Measurements from ENCODE around the gene MINDY1.

Gene MINDY1

GRCh38 chr1:150969626-150970025 is 37.1 kb downstream of the MINDY1 start:
- DNase-seq (ENCODE audit: low read depth, low spot score), result no peak
- no peak overlapping the region for H3K4me3 ChIP-seq (ENCODE audit: low read depth, low read length)
- no peak for TF ChIP-seq CTCF (IDR thresholded peaks at IDR 0.05; ENCODE audit: insufficient read depth, low read length, missing control alignments)
- ChIA-PET POLR2A (no interaction called here), CTCF (interaction anchor here (1.4 to 4.2 kb wide), 4 partner anchors 10 to 47 kb away, joined by 3 to 35 read pairs (median 12); partner anchors contain the start of gene ANXA9)

GRCh38 chr1:150968491-150968890 is 38.2 kb downstream of the MINDY1 start:
- DNase-seq (ENCODE audit: low read depth, low spot score), result no peak
- ChIA-PET CTCF (interaction anchor here (1.0 to 4.2 kb wide), 4 partner anchors 11 to 46 kb away, joined by 3 to 35 read pairs (median 12); partner anchors contain the start of gene ANXA9), POLR2A (no interaction called here)
- no peak for TF ChIP-seq CTCF (IDR thresholded peaks at IDR 0.05; ENCODE audit: insufficient read depth, low read length, missing control alignments)
- no peak overlapping the region for H3K4me3 ChIP-seq (ENCODE audit: low read depth, low read length)

- H3K4me3 ChIP-seq (ENCODE audit: low read depth, low read length), result no peak overlapping the region
- no peak for DNase-seq (ENCODE audit: low read depth, low spot score)
- no peak for TF ChIP-seq CTCF (IDR thresholded peaks at IDR 0.05; ENCODE audit: insufficient read depth, low read length, missing control alignments)
- ChIA-PET CTCF (interaction anchor here (0.7 to 4.2 kb wide), 5 partner anchors 8 to 46 kb away, joined by 3 to 20 read pairs (median 3); no protein-coding TSS in a partner anchor), POLR2A (interaction anchor here (0.6 kb wide), 1 partner anchor 81 kb away, joined by 3 read pairs; the partner anchor contains the start of gene CTXND2)
These were observed 38.8 kb downstream of the MINDY1 start for GRCh38 chr1:150967936-150968335.

DNA sequence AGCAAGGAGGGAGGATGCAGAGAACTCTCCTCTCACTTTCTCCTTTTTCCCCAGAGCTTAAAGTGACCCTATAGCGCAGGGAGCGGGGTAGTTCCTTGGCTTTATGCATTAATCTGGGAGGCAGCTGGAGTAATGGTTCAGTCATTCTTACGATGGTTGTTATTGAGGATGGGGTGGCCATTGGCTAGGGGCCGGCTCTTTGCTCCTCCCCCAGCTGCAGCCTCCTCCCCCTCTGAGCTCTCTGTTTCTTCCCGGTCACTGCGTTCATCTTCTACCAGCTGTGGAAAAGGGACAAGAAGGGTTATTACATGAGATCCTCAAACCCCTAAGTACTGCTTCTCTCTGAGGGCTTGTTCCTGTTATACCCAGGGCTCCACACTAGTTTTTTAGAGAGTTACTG is 40.7 kb downstream of the MINDY1 start:
- no peak for DNase-seq (ENCODE audit: low read depth, low spot score)
- no peak overlapping the region for H3K4me3 ChIP-seq (ENCODE audit: low read depth, low read length)
- POLR2A ChIA-PET, result interaction anchor here (0.7 kb wide), 1 partner anchor 35 kb away, joined by 7 read pairs; no protein-coding TSS in a partner anchor
- CTCF ChIA-PET, result interaction anchor here (0.9 to 1.9 kb wide), 3 partner anchors 11 to 29 kb away, joined by 3 to 6 read pairs (median 4); no protein-coding TSS in a partner anchor
- TF ChIP-seq CTCF (IDR thresholded peaks at IDR 0.05; ENCODE audit: insufficient read depth, low read length, missing control alignments), result no peak

GRCh38 chr1:150965605-150966004 is 41.1 kb downstream of the MINDY1 start:
- POLR2A ChIA-PET, result no interaction called here
- no peak for DNase-seq (ENCODE audit: low read depth, low spot score)
- no peak for TF ChIP-seq CTCF (IDR thresholded peaks at IDR 0.05; ENCODE audit: insufficient read depth, low read length, missing control alignments)
- CTCF ChIA-PET, result interaction anchor here (0.9 to 1.9 kb wide), 4 partner anchors 10 to 30 kb away, joined by 3 to 6 read pairs (median 4); no protein-coding TSS in a partner anchor
- H3K4me3 ChIP-seq (ENCODE audit: low read depth, low read length), result no peak overlapping the region

- no peak overlapping the region for H3K4me3 ChIP-seq (ENCODE audit: low read depth, low read length)
- no peak for DNase-seq (ENCODE audit: low read depth, low spot score)
- no peak for TF ChIP-seq CTCF (IDR thresholded peaks at IDR 0.05; ENCODE audit: insufficient read depth, low read length, missing control alignments)
- ChIA-PET CTCF (interaction anchor here (2.3 kb wide), 1 partner anchor 32 kb away, joined by 10 read pairs; no protein-coding TSS in a partner anchor), POLR2A (no interaction called here)
These were observed 42.6 kb downstream of the MINDY1 start for GRCh38 chr1:150964164-150964489.

All from AG04449 (cell line).